ENCODE measurements around the gene CPA5. TPM values are rescaled to one million over a fixed set of nuclear protein-coding genes. Genes with fewer than 3 reads are reported as not detected.

The CPA5 gene
- total RNA-seq, 1 experiment from 2014 or later, result not detected

DNA sequence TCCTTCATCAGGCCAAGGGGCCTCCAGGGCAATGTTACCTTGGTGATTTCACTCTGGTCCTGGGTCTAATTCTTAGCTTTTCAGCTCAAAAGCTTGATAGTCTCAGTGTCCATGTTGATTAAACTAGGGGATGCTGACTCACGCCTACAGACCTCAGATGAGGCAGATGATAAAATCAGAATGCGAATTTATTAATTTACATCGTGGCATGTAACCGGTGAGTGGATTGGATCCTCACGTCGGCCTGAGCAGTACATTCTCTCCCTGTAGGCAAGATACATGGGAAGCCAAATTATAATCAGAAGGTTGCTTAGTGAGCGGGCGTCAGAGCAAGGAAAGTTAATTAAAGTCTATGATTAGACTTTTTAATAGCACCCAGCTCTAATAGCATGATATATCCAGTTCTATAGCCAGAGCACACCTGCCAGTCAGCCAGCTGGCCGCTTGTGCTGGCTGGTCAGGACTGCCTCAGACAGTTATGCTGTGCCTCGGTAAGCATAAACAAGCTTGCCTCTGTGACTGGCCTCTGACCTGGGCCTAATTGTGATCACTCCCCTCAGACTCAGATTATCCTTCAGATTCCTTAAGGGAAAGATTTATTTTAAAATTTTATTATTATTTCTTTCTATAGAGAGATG lies 20.2 kb upstream of the CPA5 start:
- Mint-ChIP-seq H3K27me3 (ENCODE audit: unreplicated experiment) (peaks cover 9% of the 10 kb centered on the region), H3K36me3 (ENCODE audit: insufficient read depth, unreplicated experiment) (no peaks in the 10 kb centered on the region), H3K9me3 (ENCODE audit: low read depth, unreplicated experiment) (no peaks in the 10 kb centered on the region), H3K4me3 (ENCODE audit: low read depth, unreplicated experiment) (no peak overlapping the region), H3K4me1 (ENCODE audit: low read depth, unreplicated experiment) (no peaks in the 10 kb centered on the region), H3K27ac (ENCODE audit: unreplicated experiment) (no peak overlapping the region)
- intact Hi-C loops (cut with micrococcal nuclease; ENCODE audit: unreplicated experiment), result no loop called here
- BruUV-seq (replicated peaks), result no TSS peak
- TF ChIP-seq, protein P1, sequence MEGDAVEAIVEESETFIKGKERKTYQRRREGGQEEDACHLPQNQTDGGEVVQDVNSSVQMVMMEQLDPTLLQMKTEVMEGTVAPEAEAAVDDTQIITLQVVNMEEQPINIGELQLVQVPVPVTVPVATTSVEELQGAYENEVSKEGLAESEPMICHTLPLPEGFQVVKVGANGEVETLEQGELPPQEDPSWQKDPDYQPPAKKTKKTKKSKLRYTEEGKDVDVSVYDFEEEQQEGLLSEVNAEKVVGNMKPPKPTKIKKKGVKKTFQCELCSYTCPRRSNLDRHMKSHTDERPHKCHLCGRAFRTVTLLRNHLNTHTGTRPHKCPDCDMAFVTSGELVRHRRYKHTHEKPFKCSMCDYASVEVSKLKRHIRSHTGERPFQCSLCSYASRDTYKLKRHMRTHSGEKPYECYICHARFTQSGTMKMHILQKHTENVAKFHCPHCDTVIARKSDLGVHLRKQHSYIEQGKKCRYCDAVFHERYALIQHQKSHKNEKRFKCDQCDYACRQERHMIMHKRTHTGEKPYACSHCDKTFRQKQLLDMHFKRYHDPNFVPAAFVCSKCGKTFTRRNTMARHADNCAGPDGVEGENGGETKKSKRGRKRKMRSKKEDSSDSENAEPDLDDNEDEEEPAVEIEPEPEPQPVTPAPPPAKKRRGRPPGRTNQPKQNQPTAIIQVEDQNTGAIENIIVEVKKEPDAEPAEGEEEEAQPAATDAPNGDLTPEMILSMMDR (IDR thresholded peaks at IDR 0.05; ENCODE audit: unreplicated experiment), result no peak
- CTCF ChIA-PET, result no interaction called here
- DNase-seq, result no peak

DNA sequence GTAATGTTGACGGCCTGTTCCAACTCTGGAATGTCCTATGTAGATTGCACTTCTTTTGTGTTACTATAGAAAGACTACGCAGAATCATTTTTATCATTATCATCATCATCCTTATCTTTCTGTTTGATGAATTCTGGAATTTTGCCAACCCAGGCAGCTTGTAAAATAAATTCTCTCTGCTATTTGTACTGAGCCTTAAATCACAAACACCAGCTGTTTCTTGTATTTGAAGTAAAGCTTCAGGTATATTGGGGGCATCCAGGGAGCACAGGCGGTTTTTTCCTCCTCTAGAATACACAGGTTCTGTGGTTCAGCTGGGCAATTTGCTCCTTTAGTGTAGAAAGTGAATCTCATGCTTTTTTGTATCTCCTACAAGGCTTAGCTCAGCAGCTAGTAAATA lies 14.9 kb upstream of the CPA5 start:
- H3K27me3 Mint-ChIP-seq (ENCODE audit: unreplicated experiment), result no peaks in the 10 kb centered on the region
- no peaks in the 10 kb centered on the region for H3K9me3 Mint-ChIP-seq (ENCODE audit: low read depth, unreplicated experiment)
- intact Hi-C loops (cut with micrococcal nuclease; ENCODE audit: unreplicated experiment), result no loop called here
- no peak overlapping the region for H3K27ac Mint-ChIP-seq (ENCODE audit: unreplicated experiment)
- no peak for DNase-seq
- no peaks in the 10 kb centered on the region for H3K36me3 Mint-ChIP-seq (ENCODE audit: insufficient read depth, unreplicated experiment)
- BruUV-seq (replicated peaks), result no TSS peak
- TF ChIP-seq, protein P1 (IDR thresholded peaks at IDR 0.05; ENCODE audit: unreplicated experiment), result no peak
- CTCF ChIA-PET, result no interaction called here
- no peak overlapping the region for H3K4me3 Mint-ChIP-seq (ENCODE audit: low read depth, unreplicated experiment)
- no peaks in the 10 kb centered on the region for H3K4me1 Mint-ChIP-seq (ENCODE audit: low read depth, unreplicated experiment)

DNA sequence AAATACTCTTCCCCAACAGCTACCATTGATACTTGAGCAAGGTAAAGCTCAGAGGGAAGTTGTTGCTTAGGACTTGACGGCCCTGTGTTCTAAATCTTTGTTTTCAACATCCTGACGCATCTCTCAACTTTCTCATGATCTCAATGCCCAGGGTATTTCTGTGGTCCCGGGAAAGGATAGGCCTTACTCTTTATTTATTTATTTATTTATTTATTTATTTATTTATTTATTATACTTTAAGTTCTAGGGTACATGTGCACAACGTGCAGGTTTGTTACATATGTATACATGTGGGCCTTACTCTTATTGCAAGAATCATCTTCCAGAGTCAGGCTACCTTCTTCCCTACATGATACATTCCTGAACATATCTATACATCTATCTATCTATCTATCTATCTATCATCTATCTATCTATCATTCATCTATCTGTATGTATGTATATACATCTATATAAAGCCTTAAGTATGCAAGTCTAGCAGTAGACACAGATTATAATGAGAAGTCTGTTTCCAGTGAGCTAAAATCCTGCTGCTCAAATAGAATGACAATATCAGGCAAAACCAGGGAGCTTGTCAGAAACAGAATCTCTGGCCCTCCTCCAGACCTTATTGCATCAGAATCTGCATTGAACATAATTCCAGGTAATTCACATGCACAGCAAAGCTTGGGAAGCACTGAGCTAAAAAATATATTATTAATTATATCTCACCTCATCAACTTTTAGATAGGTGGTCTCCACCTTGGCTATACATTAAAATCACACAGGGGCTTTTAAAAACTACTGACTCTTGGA lies 12.2 kb upstream of the CPA5 start:
- no TSS peak for BruUV-seq (replicated peaks)
- H3K36me3 Mint-ChIP-seq (ENCODE audit: insufficient read depth, unreplicated experiment), result no peaks in the 10 kb centered on the region
- no peak overlapping the region for H3K4me3 Mint-ChIP-seq (ENCODE audit: low read depth, unreplicated experiment)
- no peak overlapping the region for H3K27ac Mint-ChIP-seq (ENCODE audit: unreplicated experiment)
- no peaks in the 10 kb centered on the region for H3K4me1 Mint-ChIP-seq (ENCODE audit: low read depth, unreplicated experiment)
- CTCF ChIA-PET, result no interaction called here
- DNase-seq, result no peak
- intact Hi-C loops (cut with micrococcal nuclease; ENCODE audit: unreplicated experiment), result no loop called here
- H3K9me3 Mint-ChIP-seq (ENCODE audit: low read depth, unreplicated experiment), result no peaks in the 10 kb centered on the region
- no peaks in the 10 kb centered on the region for H3K27me3 Mint-ChIP-seq (ENCODE audit: unreplicated experiment)
- TF ChIP-seq, protein P1 (IDR thresholded peaks at IDR 0.05; ENCODE audit: unreplicated experiment), result no peak

DNA sequence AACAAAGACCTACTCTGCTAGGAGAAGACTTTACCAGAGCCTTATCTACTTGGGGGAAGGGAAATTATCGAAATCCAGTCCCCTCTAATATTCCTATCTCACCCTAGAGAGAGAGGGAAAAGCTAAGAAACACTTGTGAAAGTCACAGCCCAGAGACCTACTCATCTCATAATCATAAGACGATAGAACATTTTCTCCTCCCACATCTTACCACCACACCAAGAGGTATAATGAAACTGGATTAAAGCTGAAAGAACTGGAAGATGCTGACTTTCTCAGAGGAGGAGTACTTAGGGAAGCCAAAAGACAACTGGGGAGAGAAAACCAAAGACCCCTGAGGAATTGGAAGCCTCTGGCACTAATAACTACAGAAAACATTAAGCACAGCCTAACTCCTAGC lies 10.8 kb upstream of the CPA5 start:
- Mint-ChIP-seq H3K27me3 (ENCODE audit: unreplicated experiment) (no peaks in the 10 kb centered on the region), H3K27ac (ENCODE audit: unreplicated experiment) (no peak overlapping the region), H3K9me3 (ENCODE audit: low read depth, unreplicated experiment) (no peaks in the 10 kb centered on the region), H3K4me1 (ENCODE audit: low read depth, unreplicated experiment) (no peaks in the 10 kb centered on the region), H3K4me3 (ENCODE audit: low read depth, unreplicated experiment) (no peak overlapping the region), H3K36me3 (ENCODE audit: insufficient read depth, unreplicated experiment) (no peaks in the 10 kb centered on the region)
- TF ChIP-seq, protein P1 (IDR thresholded peaks at IDR 0.05; ENCODE audit: unreplicated experiment), result no peak
- DNase-seq, result no peak
- intact Hi-C loops (cut with micrococcal nuclease; ENCODE audit: unreplicated experiment), result no loop called here
- BruUV-seq (replicated peaks), result no TSS peak
- CTCF ChIA-PET, result no interaction called here

All from Calu3 (cell line).